ENCODE measurements around the gene NPHP4.

GRCh38 chr1:6034750-6035096 lies 42.5 kb upstream of the NPHP4 start:
- peak in 1 of 5 experiments; percentile 5 for TF ChIP-seq CTCF (IDR thresholded peaks at IDR 0.05 in 4 of 5, conservative IDR thresholded peaks at IDR 0.05 in 1 of 5)
- no peak for TF ChIP-seq POLR2A (IDR thresholded peaks at IDR 0.05)
